Ishikawa (cell line): ENCODE results near the gene CEP112.

Source experiments
- CEBPB ChIP-seq: IDR thresholded peaks from 2 replicates; pipeline ENCODE4 v1.6.1; 2012
- CREB1 ChIP-seq: IDR thresholded peaks from 2 replicates; pipeline ENCODE4 v1.6.1; 2012; ENCODE audit warnings: low read depth
- EGR1 ChIP-seq: IDR thresholded peaks from 2 replicates; pipeline ENCODE4 v1.6.1; 2012
- EP300 ChIP-seq: IDR thresholded peaks from 2 replicates; pipeline ENCODE4 v1.6.1; 2012; ENCODE audit warnings: borderline replicate concordance
- FOXM1 ChIP-seq: IDR thresholded peaks from 2 replicates; pipeline ENCODE4 v1.6.1; 2012; ENCODE audit warnings: low read depth, borderline replicate concordance
- NFIC ChIP-seq: IDR thresholded peaks from 2 replicates; pipeline ENCODE4 v1.6.1; 2012
- RAD21 ChIP-seq: IDR thresholded peaks from 2 replicates; pipeline ENCODE4 v1.6.1; 2012; ENCODE audit warnings: low read depth
- TAF1 ChIP-seq: IDR thresholded peaks from 2 replicates; pipeline ENCODE4 v1.6.1; 2012; ENCODE audit warnings: low read depth, mild to moderate bottlenecking
- TCF12 ChIP-seq: IDR thresholded peaks from 2 replicates; pipeline ENCODE4 v1.6.1; 2012; ENCODE audit warnings: low read depth
- TEAD4 ChIP-seq: IDR thresholded peaks from 2 replicates; pipeline ENCODE4 v1.6.1; 2012
- YY1 ChIP-seq: IDR thresholded peaks from 2 replicates; pipeline ENCODE4 v1.6.1; 2012; ENCODE audit warnings: low read depth
- ZBTB7A ChIP-seq: IDR thresholded peaks from 2 replicates; pipeline ENCODE4 v1.6.1; 2012; ENCODE audit warnings: low read depth
- TF ChIP-seq, protein P1 (sequence below): IDR thresholded peaks from 2 replicates; pipeline ENCODE4 v1.6.1; 2012
- TF ChIP-seq, protein P2 (sequence below): IDR thresholded peaks from 2 replicates; pipeline ENCODE4 v1.6.1; 2012
- TF ChIP-seq, protein P3 (sequence below): IDR thresholded peaks from 2 replicates; pipeline ENCODE4 v1.6.1; 2012; ENCODE audit warnings: low read depth, mild to moderate bottlenecking

The CEP112 gene

DNA sequence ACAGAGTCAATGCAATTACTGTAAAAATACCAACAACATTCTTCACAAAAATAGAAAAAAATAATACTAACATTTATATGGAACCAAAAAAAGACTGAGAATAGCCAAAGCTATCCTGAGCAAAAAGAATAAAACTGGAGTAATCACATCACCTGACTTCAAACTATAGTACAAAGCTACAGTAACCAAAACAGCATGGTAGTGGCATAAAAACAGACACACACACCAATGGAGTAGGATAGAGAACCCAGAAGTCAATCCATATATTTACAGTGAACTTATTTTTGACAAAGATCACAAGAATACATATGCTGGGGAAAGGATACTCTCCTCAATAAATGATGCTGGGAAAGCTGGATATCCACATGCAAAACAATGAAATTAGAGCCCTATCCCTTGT is 84.2 kb downstream of the CEP112 start:
- TF ChIP-seq, protein P1, sequence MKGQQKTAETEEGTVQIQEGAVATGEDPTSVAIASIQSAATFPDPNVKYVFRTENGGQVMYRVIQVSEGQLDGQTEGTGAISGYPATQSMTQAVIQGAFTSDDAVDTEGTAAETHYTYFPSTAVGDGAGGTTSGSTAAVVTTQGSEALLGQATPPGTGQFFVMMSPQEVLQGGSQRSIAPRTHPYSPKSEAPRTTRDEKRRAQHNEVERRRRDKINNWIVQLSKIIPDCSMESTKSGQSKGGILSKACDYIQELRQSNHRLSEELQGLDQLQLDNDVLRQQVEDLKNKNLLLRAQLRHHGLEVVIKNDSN = no peak
- no peak for TF ChIP-seq EGR1
- TF ChIP-seq, protein P2, sequence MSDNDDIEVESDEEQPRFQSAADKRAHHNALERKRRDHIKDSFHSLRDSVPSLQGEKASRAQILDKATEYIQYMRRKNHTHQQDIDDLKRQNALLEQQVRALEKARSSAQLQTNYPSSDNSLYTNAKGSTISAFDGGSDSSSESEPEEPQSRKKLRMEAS = no peak
- TF ChIP-seq, protein P3, sequence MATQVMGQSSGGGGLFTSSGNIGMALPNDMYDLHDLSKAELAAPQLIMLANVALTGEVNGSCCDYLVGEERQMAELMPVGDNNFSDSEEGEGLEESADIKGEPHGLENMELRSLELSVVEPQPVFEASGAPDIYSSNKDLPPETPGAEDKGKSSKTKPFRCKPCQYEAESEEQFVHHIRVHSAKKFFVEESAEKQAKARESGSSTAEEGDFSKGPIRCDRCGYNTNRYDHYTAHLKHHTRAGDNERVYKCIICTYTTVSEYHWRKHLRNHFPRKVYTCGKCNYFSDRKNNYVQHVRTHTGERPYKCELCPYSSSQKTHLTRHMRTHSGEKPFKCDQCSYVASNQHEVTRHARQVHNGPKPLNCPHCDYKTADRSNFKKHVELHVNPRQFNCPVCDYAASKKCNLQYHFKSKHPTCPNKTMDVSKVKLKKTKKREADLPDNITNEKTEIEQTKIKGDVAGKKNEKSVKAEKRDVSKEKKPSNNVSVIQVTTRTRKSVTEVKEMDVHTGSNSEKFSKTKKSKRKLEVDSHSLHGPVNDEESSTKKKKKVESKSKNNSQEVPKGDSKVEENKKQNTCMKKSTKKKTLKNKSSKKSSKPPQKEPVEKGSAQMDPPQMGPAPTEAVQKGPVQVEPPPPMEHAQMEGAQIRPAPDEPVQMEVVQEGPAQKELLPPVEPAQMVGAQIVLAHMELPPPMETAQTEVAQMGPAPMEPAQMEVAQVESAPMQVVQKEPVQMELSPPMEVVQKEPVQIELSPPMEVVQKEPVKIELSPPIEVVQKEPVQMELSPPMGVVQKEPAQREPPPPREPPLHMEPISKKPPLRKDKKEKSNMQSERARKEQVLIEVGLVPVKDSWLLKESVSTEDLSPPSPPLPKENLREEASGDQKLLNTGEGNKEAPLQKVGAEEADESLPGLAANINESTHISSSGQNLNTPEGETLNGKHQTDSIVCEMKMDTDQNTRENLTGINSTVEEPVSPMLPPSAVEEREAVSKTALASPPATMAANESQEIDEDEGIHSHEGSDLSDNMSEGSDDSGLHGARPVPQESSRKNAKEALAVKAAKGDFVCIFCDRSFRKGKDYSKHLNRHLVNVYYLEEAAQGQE = no peak
- TF ChIP-seq TAF1 = no peak
- TF ChIP-seq CREB1 = no peak
- no peak for TF ChIP-seq RAD21
- no peak for TF ChIP-seq EP300
- no peak for TF ChIP-seq TEAD4
- TF ChIP-seq FOXM1 = no peak
- no peak for TF ChIP-seq CEBPB
- no peak for TF ChIP-seq YY1
- TF ChIP-seq ZBTB7A = no peak
- TF ChIP-seq NFIC = no peak
- no peak for TF ChIP-seq TCF12

DNA sequence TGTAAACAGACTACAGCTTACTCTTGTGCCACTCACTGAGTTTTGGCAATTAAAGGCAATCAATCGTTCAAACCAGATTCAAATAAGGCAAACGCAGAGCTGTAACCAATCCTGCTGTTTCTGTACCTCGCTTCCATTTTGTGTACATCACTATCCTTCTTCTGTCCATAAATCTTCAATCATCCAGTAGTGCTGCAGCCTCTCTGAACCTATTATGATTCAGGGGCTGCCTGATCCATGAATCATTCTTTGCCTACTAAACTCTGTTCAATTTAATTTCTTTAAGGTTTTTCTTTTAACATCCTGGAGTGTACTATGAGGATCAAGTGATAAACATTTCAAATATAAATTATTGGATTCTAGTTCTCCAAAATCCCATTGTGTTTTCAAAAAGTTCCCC is 93.9 kb downstream of the CEP112 start:
- TF ChIP-seq FOXM1 (no peak), ZBTB7A (no peak), TEAD4 (no peak), RAD21 (no peak), TAF1 (no peak), EGR1 (no peak), YY1 (no peak), TCF12 (no peak), EP300 (no peak), CREB1 (no peak), NFIC (no peak), CEBPB (no peak)
- TF ChIP-seq, protein P3 = no peak
- TF ChIP-seq, protein P1 = no peak
- TF ChIP-seq, protein P2 = no peak

DNA sequence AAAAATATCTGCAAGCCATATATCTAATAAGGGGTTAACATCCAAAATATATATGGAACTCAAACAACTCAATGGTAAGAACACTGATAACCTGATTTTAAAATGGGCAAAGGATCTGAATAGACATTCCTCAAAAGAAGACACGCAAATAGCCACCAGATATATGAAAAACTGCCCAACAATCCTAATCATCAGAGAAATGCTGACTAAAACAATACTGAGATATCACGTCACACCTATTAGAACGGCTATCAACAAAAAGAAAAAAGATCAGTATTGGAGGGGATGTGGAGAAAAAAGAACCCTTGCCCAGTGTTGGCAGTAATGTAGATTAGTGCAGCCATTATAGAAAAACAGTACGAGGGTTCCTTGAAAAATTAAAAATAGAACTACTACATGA is 97.2 kb downstream of the CEP112 start:
- TF ChIP-seq TEAD4 (no peak), CEBPB (no peak), EP300 (no peak), CREB1 (no peak), TCF12 (no peak), FOXM1 (no peak), NFIC (no peak), RAD21 (no peak)
- TF ChIP-seq, protein P1 = no peak
- TF ChIP-seq, protein P2 = no peak

DNA sequence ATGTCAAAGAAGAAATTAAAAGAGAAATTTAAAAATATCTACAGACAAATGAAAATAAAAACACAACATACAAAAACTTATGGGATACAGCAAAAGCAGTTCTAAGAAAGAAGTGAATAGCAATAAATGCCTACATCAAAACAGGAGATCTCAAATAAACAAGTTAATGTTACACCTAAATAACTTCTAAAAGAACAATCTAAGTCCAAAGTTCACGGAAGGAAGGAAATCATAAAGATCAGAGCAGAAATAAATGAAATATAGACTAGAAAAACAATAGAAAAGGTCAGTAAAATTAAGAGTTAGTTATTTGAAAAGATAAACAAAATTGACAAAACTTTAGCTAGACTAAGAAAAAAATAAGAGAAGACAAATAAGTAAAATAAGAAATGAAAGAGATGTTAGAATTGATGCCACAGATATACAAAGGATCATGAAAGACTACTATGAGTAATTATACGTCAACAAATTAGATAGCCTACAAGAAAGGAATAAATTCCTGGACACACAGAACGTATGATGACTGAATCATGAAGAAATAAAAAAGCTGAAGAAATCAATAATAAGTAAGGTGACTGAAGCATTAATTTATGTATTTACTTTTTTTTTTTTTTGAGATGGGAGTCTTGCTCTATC is 100.4 kb downstream of the CEP112 start:
- TF ChIP-seq ZBTB7A = no peak
- TF ChIP-seq TCF12 = no peak
- no peak for TF ChIP-seq FOXM1
- TF ChIP-seq CEBPB = no peak
- no peak for TF ChIP-seq RAD21
- TF ChIP-seq CREB1 = no peak
- TF ChIP-seq, protein P1 = no peak
- TF ChIP-seq EGR1 = no peak
- TF ChIP-seq, protein P2 = no peak
- TF ChIP-seq TAF1 = no peak
- TF ChIP-seq NFIC = no peak
- TF ChIP-seq, protein P3 = no peak
- no peak for TF ChIP-seq YY1
- TF ChIP-seq EP300 = no peak
